Smooth muscle cell (in vitro differentiated cells): ENCODE results near the gene PRKRIP1. TPM values are rescaled to one million over a fixed set of nuclear protein-coding genes. Genes with fewer than 3 reads are reported as not detected.

Experiments used
- DNase-seq: peaks from one replicate; lab custom pipeline; 2025; ENCODE audit not compliant: unreplicated experiment; lab: John Stamatoyannopoulos, UW
- H2AFZ ChIP-seq: fragments of 200-600 bp; sonication (generic); 2 replicates; pipeline ENCODE4 v1.6.0; 2016; ENCODE audit warnings: antibody characterized with exemption, low read depth, mild to moderate bottlenecking
- H3F3A ChIP-seq: fragments of 200-600 bp; sonication (generic); 2 replicates; pipeline ENCODE4 v1.6.0; 2017; ENCODE audit warnings: antibody characterized with exemption, low read depth
- H3K27ac ChIP-seq: fragments of 200-600 bp; sonication (generic); 2 replicates; pipeline ENCODE4 v1.5.1; 2016; ENCODE audit warnings: low read depth, mild to moderate bottlenecking
- H3K27me3 ChIP-seq: fragments of 200-600 bp; sonication (generic); 2 replicates; pipeline ENCODE4 v1.6.1; 2016; ENCODE audit warnings: low read depth, mild to moderate bottlenecking
- H3K36me3 ChIP-seq: fragments of 200-600 bp; sonication (generic); 2 replicates; pipeline ENCODE4 v1.5.1; 2016; ENCODE audit warnings: low read depth
- H3K4me1 ChIP-seq: fragments of 200-600 bp; sonication (generic); 2 replicates; pipeline ENCODE4 v1.5.1; 2016; ENCODE audit warnings: low read depth
- H3K4me2 ChIP-seq: fragments of 200-600 bp; sonication (generic); 2 replicates; pipeline ENCODE4 v1.6.0; 2016; ENCODE audit warnings: mild to moderate bottlenecking
- H3K4me3 ChIP-seq: fragments of 200-600 bp; sonication (generic); 2 replicates; pipeline ENCODE4 v1.5.1; 2016; ENCODE audit warnings: mild to moderate bottlenecking
- H3K79me2 ChIP-seq: fragments of 200-600 bp; sonication (generic); 2 replicates; pipeline ENCODE4 v1.6.0; 2016; ENCODE audit warnings: low read depth, mild to moderate bottlenecking
- H3K9ac ChIP-seq: fragments of 200-600 bp; sonication (generic); 2 replicates; pipeline ENCODE4 v1.6.0; 2016; ENCODE audit warnings: low read depth
- H3K9me3 ChIP-seq: fragments of 200-600 bp; sonication (generic); replicated peaks from 2 replicates; pipeline ENCODE4 v1.5.1; 2016; ENCODE audit warnings: low read depth
- H4K20me1 ChIP-seq: fragments of 200-600 bp; sonication (generic); 2 replicates; pipeline ENCODE4 v1.6.0; 2016; ENCODE audit warnings: low read depth
- CTCF ChIP-seq: fragments of 200-600 bp; sonication (generic); IDR thresholded peaks from 2 replicates; pipeline ENCODE4 v1.5.1; 2017; ENCODE audit warnings: borderline replicate concordance, mild to moderate bottlenecking, antibody characterized with exemption; ENCODE audit not compliant: insufficient read depth, poor library complexity, severe bottlenecking
- WGBS: methylation state at CpG from one replicate; pipeline ENCODE4 v1.1.7; 2016; ENCODE audit warnings: low lambda C conversion rate; 5-methylcytosine and 5-hydroxymethylcytosine counted together
- polyA plus RNA-seq: library from polyadenylated mRNA; unstranded; fragments of >200 nt; fragmentation: Nextera tagmentation; extraction: Ambion mirVana; gene quantifications from 2 replicates; pipeline ENCODE4 v1.2.1, GENCODE V29; 2016
- total RNA-seq: library from RNA; depleted of rRNA; stranded (reverse); fragments of >200 nt; gene quantifications from 2 replicates; pipeline ENCODE4 v1.2.3, GENCODE V29; 2014

PRKRIP1 gene
- total and polyA plus RNA-seq, 2 experiments from 2014 or later, result 14.3 to 34.5 TPM

- H4K20me1 ChIP-seq, result no peaks in the 10 kb centered on the region
- 97% methylated on average over 7 of the region's 7 CpGs for WGBS
These were observed 69.9 kb downstream of the PRKRIP1 start for GRCh38 chr7:102466097-102466496.

GRCh38 chr7:102467581-102468477 is 71.7 kb downstream of the PRKRIP1 start:
- no peak overlapping the region for H3K4me2 ChIP-seq
- no peaks in the 10 kb centered on the region for H3F3A ChIP-seq
- H3K9me3 ChIP-seq, result no peaks in the 10 kb centered on the region
- H3K27me3 ChIP-seq, result no peaks in the 10 kb centered on the region
- peaks cover 6% of the 10 kb centered on the region for H3K4me1 ChIP-seq
- H3K79me2 ChIP-seq, result peaks cover 16% of the 10 kb centered on the region
- no peaks in the 10 kb centered on the region for H4K20me1 ChIP-seq
- H3K27ac ChIP-seq, result no peak overlapping the region
- H3K4me3 ChIP-seq, result no peak overlapping the region
- H3K9ac ChIP-seq, result no peak overlapping the region
- 97% methylated on average over 24 of the region's 24 CpGs for WGBS
- DNase-seq, result no peak
- TF ChIP-seq CTCF, result no peak
- H2AFZ ChIP-seq, result no peak overlapping the region
- no peaks in the 10 kb centered on the region for H3K36me3 ChIP-seq

More at GRCh38 chr7:102466097-102466496, 69.9 kb downstream of the PRKRIP1 start:
- Histone ChIP-seq H3K4me2 (peak overlapping the region; percentile 99), H3K36me3 (no peaks in the 10 kb centered on the region), H3K4me1 (peaks cover 6% of the 10 kb centered on the region), H3K9ac (no peak overlapping the region), H3K4me3 (no peak overlapping the region), H3K79me2 (peaks cover 27% of the 10 kb centered on the region), H3K27ac (no peak overlapping the region), H3F3A (no peaks in the 10 kb centered on the region), H3K9me3 (no peaks in the 10 kb centered on the region), H3K27me3 (no peaks in the 10 kb centered on the region), H2AFZ (no peak overlapping the region)
- no peak for DNase-seq
- no peak for TF ChIP-seq CTCF

- no peak overlapping the region for H3K27ac ChIP-seq
- no peak overlapping the region for H3K4me3 ChIP-seq
- WGBS, result 97% methylated on average over 37 of the region's 40 CpGs
- H3K36me3 ChIP-seq, result no peaks in the 10 kb centered on the region
- H3F3A ChIP-seq, result no peaks in the 10 kb centered on the region
- H3K79me2 ChIP-seq, result peaks cover 9% of the 10 kb centered on the region
- peaks cover 4% of the 10 kb centered on the region for H4K20me1 ChIP-seq
- no peak for DNase-seq
- H3K4me1 ChIP-seq, result peaks cover 4% of the 10 kb centered on the region
- no peak overlapping the region for H3K9ac ChIP-seq
- no peak overlapping the region for H2AFZ ChIP-seq
- H3K9me3 ChIP-seq, result no peaks in the 10 kb centered on the region
- H3K27me3 ChIP-seq, result no peaks in the 10 kb centered on the region
- H3K4me2 ChIP-seq, result no peak overlapping the region
- no peak for TF ChIP-seq CTCF
These were observed 72.6 kb downstream of the PRKRIP1 start for GRCh38 chr7:102468478-102469350.
